GM21825 (cell line): ENCODE results near the gene DNASE2B.
"Not testable (repeated sequence)": the region's sequence is repeated elsewhere in the genome, so short reads cannot be mapped to it uniquely, and the experiment has no call there.

Source experiments
- ATAC-seq: cut with Tn5 transposase; IDR thresholded peaks from one replicate; pipeline ENCODE4 v1.9.1; 2021; ENCODE audit warnings: mild to moderate bottlenecking, moderate library complexity; ENCODE audit not compliant: unreplicated experiment

The DNASE2B gene

GRCh38 chr1:84442747-84443646 lies 44.7 kb downstream of the DNASE2B start:
- ATAC-seq: not testable (repeated sequence)

DNA sequence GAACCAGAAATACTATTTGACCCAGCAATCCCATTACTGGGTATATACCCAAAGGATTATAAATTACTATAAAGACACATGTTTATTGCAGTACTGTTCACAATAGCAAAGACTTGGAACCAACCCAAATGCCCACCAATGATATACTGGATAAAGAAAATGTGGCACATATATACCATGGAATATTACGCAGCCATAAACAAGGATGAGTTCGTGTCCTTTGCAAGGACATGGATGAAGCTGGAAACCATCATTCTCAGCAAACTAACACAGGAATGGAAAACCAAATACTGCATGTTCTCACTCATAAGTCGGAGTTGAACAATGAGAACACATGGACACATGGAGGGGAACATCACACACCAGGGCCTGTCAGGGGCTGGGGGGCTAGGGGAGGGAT lies 50.4 kb downstream of the DNASE2B start:
- ATAC-seq: not testable (repeated sequence)

DNA sequence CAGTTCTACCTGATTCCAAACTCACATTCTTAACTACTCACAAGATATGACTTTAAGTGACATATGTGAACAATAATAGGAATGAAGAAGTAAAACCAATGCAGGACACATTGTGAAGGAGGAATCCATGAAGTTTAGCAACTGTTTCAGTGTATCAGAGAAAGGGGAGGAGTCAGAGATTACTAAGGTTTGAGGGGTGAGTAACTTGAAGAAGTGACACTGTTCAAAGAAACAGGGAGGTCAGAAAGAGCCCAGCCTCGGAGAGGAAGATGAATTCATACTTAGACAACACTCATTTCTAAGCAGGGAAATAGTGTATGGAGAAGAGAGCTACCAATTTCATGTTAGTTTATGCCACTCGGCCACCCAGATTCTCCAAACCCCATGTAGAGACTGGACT lies 52.6 kb downstream of the DNASE2B start:
- no peak for ATAC-seq

DNA sequence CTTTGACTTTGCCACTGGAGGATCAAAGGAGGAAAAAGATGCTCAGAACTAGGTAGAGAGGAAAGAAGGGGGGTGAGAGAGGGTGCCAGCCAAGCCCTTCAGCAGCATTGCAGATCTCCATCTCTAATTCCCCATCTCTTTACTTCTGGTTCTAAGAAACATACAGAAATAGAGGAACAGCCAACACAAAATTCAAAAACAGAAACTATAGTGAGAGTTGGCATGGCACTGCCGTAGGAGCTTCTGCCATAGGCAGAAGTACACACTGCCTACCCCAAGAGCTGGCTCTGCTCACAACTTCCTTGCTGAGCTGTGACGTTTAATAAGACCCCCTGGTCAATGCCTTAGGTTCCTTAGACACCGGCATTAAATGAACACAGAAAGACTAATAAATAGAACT lies 54.2 kb downstream of the DNASE2B start:
- ATAC-seq: no peak

DNA sequence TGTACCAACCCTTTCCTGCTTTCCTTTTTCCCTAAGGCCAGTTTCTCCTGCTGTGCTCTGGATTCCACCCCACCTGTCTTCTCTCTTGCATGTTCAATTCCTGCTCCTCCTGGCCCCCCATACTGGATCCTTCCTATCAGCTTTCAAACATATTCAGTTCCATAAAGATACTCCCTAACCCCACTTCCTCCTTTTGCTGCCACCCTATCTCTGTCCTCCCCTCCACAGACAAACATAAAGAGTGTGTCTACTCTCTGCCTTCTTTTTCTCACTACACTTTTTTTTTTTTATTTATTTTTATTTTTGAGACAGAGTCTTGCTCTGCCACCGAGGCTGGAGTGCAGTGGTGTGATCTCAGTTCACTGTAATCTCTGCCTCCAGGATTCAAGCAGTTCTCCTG lies 63.8 kb downstream of the DNASE2B start:
- ATAC-seq: no peak
